Left kidney (tissue), 8 donors: Measurements from ENCODE around the gene TBX19. TPM values are rescaled to one million over a fixed set of nuclear protein-coding genes. Genes with fewer than 3 reads are reported as not detected.

Experiments used
- DNase-seq: peaks from one replicate; pipeline ENCODE4 v3.0.0-alpha.2; 2013
- long read RNA-seq, 8 donors: transcript quantifications; one replicate each; lab custom pipeline, GENCODE V29; 2026
- polyA plus RNA-seq: library from polyadenylated mRNA; unstranded; fragments of 120-200 nt; gene quantifications from one replicate; pipeline ENCODE4 v1.2.1, GENCODE V29; 2013; ENCODE audit not compliant: insufficient read length

TBX19 gene
- 4.1 TPM for polyA plus RNA-seq
- long read RNA-seq, donor 1, partial matches to known transcripts: 0 of 1 reads
- long read RNA-seq, donor 1, other reads (novel, unspliced or antisense): 0 of 1 reads
- long read RNA-seq, donor 2: 0 reads
- long read RNA-seq, donor 3: 0 reads
- long read RNA-seq, donor 4: 0 reads
- long read RNA-seq, donor 5: 0 reads
- long read RNA-seq, donor 6: 0 reads
- long read RNA-seq, donor 7: 0 reads
- long read RNA-seq, donor 8, partial matches to known transcripts: 0 of 1 reads
- long read RNA-seq, donor 8, other reads (novel, unspliced or antisense): 0 of 1 reads

DNA sequence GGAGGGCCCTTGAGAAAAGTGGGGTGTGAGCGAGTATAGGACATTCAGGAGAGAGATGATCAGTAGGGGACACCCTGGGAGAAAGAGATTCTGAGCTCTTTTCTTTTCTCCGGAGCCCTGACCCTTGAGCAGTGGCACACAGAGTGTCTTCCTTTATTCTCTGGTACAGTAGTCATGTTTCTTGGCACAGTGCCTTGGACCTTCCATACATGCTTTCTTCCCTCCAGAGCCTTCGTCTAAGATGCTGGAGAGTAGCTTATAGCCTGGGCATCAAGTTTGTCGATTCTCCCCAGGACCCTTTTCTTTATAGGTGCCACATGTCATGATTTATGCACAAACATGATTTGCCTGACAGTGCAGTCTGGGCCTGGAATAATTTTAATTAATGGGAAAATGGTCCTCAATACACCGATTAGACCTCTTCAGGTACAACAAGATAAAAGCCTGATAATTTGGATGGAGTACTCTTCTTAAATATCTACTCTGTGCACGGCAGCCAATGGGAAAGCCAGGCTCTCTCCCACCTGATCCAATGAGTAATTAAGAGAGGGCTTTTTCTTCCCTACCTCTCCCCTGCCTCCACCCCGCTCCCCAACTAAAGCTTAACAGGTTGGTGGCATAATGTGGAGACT lies at the start of gene TBX19:
TSS of gene TBX19 (plus strand) at position 582 of the 632 bp plus-strand sequence. CDS start 214 bp downstream, outside the sequence.
- no peak for DNase-seq

DNA sequence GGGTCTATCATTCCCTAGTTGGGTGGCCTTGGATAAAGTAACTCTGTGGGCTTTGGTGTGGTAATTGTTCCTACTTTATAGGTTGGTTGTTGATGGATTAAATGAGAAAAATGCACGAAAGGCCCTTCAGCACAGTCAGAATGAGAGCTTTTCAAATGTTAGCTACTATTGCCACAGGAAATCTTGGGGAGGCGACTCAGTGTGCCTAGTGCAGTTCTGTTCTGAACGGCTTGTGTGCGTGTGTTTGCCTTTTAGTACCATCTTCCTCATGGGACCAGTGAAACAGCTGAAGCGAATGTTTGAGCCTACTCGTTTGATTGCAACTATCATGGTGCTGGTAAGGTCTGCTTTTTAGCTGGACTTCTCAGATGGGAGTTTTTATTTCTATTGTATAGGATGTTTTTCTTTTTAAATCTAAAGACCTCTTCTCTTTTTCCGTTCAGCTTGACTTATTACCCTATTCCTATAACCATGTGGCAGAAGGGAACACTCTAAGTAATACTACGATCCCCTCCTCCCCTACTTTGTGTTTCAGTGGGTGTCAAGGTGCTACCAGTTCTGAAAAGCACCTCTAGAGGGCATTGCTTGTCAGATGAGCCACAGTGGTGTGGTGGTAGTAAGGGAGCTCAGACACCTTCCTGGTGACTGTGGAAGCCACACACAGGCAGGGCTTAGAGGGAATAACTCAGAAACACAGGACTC lies 45.7 kb upstream of the TBX19 start:
- no peak for DNase-seq

DNA sequence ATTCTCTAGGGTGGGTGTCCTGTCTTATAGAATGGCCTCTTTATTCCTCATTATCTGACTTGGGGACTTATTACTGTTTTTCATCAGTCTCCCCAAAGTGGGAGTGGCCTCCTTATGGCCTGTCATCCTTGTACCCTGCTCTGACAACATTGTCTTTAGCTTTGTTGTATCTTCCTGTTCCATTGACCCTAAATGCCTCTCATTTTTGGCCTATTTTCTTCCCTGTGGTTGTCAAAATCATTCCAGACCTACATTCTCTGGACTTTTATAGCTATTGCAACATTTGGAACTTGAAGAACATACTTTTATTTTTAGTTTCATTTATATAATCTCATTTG lies 45.2 kb upstream of the TBX19 start:
- DNase-seq: no peak

DNA sequence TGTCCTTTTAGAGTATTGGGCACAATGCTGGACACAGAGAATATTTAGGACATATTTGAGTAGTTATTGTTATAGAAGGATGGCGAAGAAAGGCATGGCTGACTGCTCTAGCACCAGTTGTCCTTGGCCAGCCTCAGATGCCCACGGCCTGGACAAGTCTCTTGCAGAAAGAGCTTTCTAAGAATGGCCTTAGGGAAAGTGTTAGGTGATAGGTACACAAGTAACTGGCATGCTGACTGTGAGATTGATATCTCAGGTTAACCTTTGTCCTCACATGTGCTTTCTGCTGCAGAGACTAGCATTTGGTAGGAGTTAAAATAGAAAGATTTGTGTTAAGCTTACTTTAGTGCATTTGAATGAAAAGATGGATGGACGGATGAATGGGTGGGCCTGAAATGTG lies 44.7 kb upstream of the TBX19 start:
- DNase-seq: no peak

DNA sequence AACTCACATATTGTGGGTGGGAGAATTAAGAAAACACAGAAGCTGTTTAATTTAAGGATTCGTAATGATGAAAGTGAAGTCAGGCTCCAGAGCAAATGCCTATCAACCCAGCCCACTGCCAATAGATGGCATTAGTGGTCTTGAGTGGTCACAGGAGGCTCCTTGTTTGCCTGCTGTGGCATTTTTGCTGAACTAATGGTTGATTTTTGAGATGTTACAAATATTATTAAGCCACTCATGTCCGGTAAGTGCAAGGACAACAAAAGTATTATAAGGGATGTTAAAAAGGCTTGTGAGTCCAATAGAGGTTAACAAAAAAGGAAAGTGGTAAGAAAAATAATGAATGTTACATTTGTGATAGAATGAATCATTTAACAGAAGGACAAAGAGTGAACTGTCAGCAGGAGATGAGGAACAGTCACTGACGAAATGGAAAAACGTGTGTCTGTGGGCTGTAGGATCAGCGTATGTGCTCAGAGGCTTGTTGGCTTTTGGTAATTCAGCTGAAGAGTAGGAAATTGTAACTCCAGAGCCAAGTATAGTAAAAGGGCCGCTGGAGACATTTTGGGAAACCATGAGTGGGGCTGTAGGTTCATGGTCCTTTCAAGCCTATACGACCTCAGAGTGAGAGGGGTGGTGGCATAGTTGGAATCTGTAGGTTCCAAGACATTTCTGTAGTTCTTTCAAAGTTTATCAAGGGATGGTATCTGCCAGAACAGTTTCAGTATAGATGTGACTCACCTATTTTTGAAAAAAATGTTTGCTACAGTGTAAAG lies 43.7 kb upstream of the TBX19 start:
- no peak for DNase-seq

DNA sequence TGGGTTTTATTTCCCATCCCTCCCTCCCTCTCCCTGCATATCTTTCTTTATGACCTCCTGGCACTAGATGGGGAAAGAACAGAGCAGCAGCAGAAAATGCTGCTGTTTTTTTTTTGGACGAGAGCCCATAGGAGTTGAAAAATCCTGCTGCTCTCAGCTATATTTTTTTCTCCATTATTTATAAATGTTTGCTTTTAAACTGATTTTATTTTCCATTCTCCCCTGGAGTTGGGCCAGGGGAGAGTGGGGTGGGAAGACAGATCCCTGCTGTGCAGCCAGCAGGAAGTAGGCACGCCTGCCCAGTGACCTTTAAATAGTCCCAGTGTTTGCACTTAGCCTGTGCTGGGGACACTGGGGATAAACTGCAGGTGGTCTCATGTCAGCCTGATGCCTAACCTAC lies 37.5 kb upstream of the TBX19 start:
- DNase-seq: no peak

DNA sequence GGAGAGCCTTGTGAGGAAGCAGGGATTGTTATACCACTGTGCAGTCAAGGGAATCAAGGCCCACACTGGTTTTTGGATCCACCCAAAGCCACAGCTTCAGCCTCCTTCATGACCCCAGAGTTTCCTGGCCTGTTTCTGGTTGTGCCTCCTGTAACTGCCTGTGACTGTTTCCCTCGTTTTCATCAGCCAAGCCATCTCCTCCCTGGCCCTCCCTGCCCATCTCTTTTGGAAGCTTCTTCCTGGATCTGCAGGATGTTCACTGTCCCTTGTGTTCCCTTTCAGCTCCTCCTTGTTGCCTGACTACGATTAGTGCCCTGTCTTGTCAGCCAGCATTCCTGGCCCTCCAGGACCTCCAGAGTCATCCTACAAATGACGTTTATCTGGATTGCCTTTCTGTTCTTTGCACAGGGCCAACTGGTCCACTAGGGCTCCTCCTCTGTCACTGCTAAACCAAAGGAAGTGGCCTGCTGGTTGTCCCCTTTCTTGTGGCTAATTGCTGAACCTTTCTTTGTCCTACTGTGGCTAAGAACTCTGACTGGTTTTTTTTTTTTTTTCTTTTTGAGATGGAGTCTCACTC lies 37.0 kb upstream of the TBX19 start:
- DNase-seq: no peak

DNA sequence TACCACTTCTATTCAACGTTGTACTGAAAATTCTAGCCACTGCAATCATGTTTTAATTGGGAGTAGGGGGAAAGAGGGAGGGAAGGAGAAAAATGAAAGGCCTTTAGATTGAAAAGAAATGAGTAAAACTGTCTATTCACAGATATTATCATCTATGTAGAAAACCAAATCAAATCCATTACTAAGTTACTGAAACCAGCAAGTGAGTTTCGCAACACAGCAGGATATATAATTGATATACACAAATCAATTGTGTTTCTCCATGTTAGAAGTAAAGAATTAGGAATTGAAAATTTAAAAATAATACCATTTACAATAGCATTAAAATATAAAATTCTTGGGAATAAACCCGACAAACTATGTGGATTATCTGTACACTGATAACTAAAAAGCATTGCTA lies 35.6 kb upstream of the TBX19 start:
- no peak for DNase-seq

DNA sequence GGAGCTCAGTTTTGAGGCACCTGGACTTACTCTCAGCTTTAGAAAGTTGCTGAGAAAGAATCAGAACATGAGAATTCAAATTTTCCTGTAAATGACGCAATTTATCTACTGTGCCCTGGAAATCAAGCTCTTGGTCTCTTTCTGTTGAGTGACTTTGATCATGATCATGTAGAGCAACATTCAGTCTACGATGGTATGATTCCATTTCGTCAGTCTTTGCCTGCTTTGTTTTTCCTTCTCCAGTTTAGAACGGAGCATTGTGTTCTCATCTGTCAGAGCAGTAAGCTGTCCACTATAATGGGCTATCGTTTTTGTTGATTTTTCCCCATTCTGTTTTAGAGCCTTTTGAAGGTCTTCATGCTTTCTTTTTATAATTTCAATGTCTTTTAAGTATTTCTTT lies 34.2 kb upstream of the TBX19 start:
- DNase-seq: no peak

DNA sequence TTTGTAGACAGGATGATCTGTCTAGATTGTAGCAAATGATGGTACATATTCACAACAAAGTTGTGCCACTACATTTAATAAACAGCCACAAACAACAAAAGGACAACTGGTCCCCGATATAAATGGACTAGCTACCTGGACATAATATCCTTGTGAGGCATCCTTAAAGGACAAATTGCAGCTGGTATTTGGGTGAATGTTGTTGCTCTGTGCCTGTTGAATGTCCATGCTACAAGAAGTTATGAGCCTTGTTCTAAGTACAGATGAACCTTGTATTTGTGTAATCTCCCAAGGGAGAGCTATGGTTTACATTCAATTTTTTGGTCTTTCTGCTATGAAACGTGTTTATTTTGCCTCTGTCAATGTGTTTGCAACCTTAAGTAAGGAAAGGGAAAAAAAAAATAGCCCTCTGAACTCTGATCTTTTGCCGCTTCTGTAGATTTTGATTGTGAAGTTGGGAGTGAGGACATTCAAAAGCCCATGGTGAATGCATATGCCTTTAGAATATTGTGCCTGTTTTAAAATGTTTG lies 28.4 kb upstream of the TBX19 start:
- DNase-seq: no peak

DNA sequence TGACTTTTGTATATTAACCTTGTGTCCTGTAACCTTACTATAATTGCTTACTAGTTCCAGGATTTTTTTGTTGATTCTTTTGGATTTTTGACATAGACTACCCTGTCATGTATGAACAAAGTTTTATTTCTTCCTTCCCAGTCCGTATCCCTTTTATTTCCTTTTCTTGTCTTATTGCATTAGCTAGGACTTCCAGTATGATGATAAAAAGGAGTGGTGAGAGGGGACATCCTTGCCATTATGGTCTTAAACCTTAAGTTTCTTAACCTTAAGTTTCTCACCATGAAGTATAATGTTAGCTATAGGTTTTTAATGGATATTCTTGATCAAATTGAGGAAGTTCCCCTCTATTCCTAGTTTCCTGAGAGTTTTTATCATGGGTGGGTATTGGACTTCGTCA lies 24.5 kb upstream of the TBX19 start:
- no peak for DNase-seq

DNA sequence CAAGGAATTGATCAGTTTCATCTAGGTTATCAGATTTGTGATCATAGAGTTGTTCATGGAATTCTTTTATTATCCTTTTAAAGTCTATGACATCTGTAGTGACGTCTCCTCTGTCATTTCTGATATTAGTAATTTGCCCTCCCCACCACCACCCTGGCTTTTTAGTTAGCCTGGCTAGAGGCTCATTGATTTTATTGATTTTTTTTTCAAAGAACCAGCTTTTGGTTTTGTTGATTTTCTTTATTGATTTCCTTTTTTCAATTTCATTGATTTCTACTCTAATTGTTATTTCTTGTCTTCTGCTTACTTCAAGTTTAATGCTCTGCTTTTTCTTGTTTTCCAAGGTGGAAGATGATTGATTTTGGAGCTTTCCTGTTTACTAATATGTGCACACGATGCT lies 23.3 kb upstream of the TBX19 start:
- no peak for DNase-seq

DNA sequence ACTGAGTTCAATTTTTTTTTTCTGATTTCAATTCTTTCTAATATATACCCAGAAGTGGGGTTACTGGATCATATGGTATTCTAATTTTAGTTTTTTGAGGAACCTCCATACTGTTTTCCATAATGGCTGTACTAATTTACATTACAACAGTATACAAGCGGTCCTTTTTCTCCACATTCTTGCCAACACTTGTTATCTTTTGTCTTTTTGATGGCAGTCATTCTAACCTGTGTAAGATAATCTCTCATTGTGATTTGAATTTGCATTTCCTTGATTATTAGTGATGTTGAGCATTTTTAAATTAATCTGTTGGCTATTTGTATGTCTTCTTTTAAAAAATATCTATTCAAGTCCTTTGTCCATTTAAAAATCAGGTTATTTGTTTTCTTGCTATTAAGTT lies 21.1 kb upstream of the TBX19 start:
- no peak for DNase-seq

DNA sequence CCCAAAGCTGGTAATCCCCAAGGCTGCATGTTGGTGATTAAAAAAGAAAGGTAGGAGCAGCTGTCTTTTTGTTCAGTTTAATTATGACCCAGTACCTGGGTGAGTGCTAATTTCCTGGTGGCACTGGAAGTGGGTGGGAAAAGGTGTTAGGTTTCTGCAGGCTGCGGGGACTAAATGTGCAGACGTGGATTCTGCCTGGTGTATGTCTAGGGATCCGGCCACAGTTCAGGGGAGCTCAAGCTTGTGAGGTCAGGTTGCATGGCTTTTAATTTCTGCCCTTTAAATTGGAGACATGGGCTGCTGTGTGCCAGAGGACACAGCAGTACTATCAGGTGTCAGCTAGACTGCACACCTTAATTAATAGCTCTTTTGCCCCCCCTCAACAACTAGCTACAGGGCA lies 20.3 kb upstream of the TBX19 start:
- DNase-seq: peak; percentile 39

DNA sequence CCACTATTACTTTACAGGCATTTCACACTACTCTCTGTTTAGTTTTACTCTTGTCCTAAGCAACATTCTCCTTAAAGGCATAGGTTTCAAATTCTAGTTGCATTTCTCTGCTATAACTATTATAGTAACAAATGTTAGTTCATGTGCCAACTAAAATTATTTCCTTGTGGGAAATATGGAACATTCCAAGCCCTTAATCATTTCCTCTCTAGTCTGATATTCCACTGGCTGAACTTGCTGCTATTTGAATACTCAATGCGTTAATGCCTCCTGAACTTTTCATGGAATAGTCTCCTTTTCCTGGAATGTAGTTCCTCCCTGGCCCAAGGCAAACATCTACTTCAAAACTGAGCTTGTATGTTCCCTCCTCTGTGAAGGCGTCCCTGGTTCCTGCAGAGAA lies 19.3 kb upstream of the TBX19 start:
- DNase-seq: no peak

DNA sequence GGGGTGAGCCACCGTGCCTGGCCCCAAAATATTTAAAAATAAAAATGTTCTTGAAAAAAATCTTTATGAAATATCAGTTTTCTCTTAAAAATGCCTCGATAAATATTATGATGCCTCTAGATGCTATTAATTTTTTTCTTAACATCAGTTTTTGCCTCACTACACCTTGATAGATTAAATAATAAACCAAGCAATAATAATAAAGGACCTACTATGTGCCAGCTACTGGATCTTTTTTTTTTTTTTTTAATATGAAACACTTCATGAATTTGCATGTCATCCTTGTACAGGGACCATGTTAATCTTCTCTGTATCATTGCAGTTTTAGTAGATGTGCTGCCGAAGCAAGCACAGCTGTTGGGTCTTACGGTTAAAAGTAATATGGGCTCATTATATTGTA lies 17.5 kb upstream of the TBX19 start:
- DNase-seq: no peak

DNA sequence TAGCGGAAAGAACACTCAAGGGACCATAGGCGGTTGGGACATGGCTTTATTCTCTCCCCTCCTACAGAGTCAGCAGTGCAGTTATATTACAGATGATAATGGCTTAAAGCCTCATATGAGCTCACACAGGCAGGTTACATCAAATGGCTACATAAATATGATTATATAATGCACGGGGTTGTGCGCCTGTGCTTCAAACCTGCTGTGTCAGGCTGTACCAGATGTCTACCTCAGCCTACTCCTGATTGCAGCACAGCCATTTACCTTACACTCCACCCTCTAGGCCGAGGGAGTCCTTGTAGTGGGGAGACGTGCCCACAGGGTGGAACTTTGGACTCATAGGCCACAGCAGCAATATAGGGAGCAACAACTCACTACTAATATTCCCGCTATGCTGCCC lies 16.4 kb upstream of the TBX19 start:
- DNase-seq: no peak

DNA sequence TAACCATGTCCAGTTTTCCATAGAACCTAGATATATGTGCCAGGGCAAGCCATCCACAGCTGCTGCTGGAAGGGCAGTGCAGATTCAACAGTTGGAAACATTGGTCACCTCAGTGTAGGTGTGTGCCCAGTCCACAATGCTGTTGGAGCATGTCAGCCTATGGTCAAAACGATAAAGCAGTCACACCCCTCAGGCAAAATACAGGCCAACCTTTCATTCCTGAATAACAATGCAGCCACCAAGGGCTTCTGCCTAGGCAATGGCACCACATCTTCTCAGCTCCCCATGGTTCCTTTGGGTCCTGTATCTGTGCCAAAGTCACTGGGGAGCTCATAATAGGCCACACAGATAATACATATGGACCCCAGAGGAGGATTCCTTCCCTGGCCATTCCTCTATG lies 15.1 kb upstream of the TBX19 start:
- DNase-seq: no peak

DNA sequence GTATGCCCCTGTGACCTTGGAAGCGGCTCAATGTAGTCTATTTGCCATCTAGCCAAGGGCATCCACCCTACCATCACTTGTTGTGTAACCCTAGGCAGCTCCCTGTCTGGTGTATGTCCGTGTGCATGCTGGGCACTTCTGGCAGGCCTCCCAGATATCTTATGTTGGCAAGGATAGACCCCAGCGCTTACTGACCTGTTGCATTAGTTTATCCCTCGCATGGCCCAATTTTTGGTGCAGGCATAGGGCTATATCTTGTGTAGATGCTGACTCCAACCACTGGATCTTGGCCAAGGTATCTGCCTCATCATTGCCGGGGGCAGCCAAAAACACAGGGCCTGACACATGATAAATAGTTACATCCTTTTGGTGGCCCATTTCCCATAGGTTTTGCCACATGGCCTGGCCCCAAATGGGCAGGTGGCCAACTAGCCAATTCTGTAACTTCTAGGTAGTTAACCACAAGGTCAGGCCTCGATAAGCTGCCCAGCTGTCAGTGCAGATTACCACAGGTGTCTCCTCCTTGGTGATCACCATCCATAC lies 14.0 kb upstream of the TBX19 start:
- DNase-seq: no peak

DNA sequence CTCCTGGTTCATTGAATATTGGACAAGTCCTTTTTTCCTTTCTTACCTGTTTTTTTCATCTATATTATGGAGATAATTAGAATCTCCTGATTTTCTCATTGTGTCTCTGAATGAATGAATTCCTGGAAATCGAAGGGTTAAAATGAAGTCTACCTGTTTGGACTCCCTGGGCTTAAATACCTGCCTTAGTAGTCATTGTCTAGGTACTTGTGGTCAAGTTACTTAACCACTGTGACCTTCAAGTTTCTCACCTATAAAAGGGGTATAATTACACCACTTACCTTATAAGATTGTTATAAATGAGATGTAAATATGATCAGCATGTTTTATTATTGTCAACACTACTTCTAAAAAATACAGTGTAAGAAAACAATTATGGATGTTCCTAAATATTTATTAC lies 9.0 kb upstream of the TBX19 start:
- DNase-seq: no peak

DNA sequence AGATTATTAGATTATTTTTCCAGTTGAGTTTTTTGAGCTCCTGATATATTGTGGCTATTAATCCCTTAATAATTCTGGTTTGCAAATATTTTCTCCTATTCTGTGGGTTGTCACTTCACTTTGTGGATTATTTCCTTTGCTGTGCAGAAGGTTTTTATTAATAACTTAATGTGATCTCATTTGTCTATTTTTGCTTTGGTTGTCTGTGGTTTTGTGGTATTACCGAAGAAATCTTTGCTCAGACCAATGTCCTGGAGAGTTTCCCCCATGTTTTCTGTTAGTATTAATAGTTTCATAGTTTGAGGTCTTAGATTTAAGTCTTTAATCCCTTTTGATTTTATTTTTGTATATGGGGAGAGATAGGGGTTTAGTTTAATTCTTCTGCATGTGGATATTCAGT lies 7.1 kb upstream of the TBX19 start:
- no peak for DNase-seq

DNA sequence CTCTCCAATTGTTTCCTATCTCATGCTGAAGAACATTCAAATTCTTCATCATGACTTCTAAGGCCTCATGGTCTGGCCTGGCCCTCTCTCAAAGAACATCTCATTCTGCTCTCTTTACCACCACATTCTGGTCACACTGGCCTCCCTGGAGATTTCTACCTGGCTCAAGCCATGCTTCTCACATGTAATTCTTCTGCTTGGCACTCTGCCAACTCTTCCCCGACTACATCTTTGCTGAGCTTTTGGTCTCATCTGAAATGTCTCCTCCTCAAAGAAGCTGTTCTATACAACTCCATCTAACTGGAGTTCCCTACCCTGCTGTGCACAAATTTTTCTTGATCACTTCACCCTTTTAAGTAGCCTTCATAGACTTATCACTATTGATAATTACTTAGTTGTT lies 1.4 kb upstream of the TBX19 start:
- DNase-seq: no peak
